ENCODE measurements around the gene SCN1A. TPM values are rescaled to one million over a fixed set of nuclear protein-coding genes. Genes with fewer than 3 reads are reported as not detected.

Gene SCN1A
- total RNA-seq (ENCODE audit: unreplicated experiment): 1.8 TPM
- long read RNA-seq, partial matches to known transcripts: 0 of 1 reads
- long read RNA-seq, other reads (novel, unspliced or antisense): 1 of 1 reads

GRCh38 chr2:166127217-166128155 lies at the start of gene SCN1A:
TSS of gene SCN1A (minus strand) at chr2:166128020. CDS start at chr2:166073621, 54,399 bp downstream.
- no peak for DNase-seq

GRCh38 chr2:166173263-166173662 lies 45.4 kb upstream of the SCN1A start:
- TF ChIP-seq CTCF (IDR thresholded peaks at IDR 0.05; ENCODE audit: partially characterized antibody, unreplicated experiment): no peak
- Mint-ChIP-seq H3K4me3 (ENCODE audit: unreplicated experiment) (no peak overlapping the region), H3K27ac (ENCODE audit: unreplicated experiment) (no peak overlapping the region), H3K27me3 (ENCODE audit: unreplicated experiment) (no peaks in the 10 kb centered on the region), H3K9me3 (ENCODE audit: unreplicated experiment) (no peaks in the 10 kb centered on the region), H3K4me1 (ENCODE audit: low read depth, unreplicated experiment) (no peaks in the 10 kb centered on the region), H3K36me3 (ENCODE audit: unreplicated experiment) (no peaks in the 10 kb centered on the region)
- DNase-seq: no peak

More at GRCh38 chr2:166127217-166128155, at the start of gene SCN1A:
- H3K4me1 Mint-ChIP-seq (ENCODE audit: low read depth, unreplicated experiment): peaks cover 7% of the 10 kb centered on the region
- H3K4me3 Mint-ChIP-seq (ENCODE audit: unreplicated experiment): peak within 1 kb of the TSS; percentile 17
- no peak within 1 kb of the TSS for H3K27ac Mint-ChIP-seq (ENCODE audit: unreplicated experiment)
- peak; percentile 87 for TF ChIP-seq CTCF (IDR thresholded peaks at IDR 0.05; ENCODE audit: partially characterized antibody, unreplicated experiment)
- no peaks in the 10 kb centered on the region for H3K9me3 Mint-ChIP-seq (ENCODE audit: unreplicated experiment)
- no peaks in the 10 kb centered on the region for H3K27me3 Mint-ChIP-seq (ENCODE audit: unreplicated experiment)
- H3K36me3 Mint-ChIP-seq (ENCODE audit: unreplicated experiment): no peaks in the 10 kb centered on the region

- Mint-ChIP-seq H3K27ac (ENCODE audit: unreplicated experiment) (no peak overlapping the region), H3K27me3 (ENCODE audit: unreplicated experiment) (no peaks in the 10 kb centered on the region), H3K36me3 (ENCODE audit: unreplicated experiment) (no peaks in the 10 kb centered on the region), H3K9me3 (ENCODE audit: unreplicated experiment) (no peaks in the 10 kb centered on the region), H3K4me1 (ENCODE audit: low read depth, unreplicated experiment) (peaks cover 2% of the 10 kb centered on the region), H3K4me3 (ENCODE audit: unreplicated experiment) (no peak overlapping the region)
- DNase-seq: no peak
- no peak for TF ChIP-seq CTCF (IDR thresholded peaks at IDR 0.05; ENCODE audit: partially characterized antibody, unreplicated experiment)
Observed at GRCh38 chr2:166171216-166171615, 43.4 kb upstream of the SCN1A start.

GRCh38 chr2:166170356-166170755 lies 42.5 kb upstream of the SCN1A start:
- H3K27me3 Mint-ChIP-seq (ENCODE audit: unreplicated experiment): no peaks in the 10 kb centered on the region
- TF ChIP-seq CTCF (IDR thresholded peaks at IDR 0.05; ENCODE audit: partially characterized antibody, unreplicated experiment): no peak
- DNase-seq: no peak
- H3K36me3 Mint-ChIP-seq (ENCODE audit: unreplicated experiment): no peaks in the 10 kb centered on the region
- H3K4me1 Mint-ChIP-seq (ENCODE audit: low read depth, unreplicated experiment): peaks cover 2% of the 10 kb centered on the region
- H3K27ac Mint-ChIP-seq (ENCODE audit: unreplicated experiment): no peak overlapping the region
- H3K4me3 Mint-ChIP-seq (ENCODE audit: unreplicated experiment): no peak overlapping the region
- no peaks in the 10 kb centered on the region for H3K9me3 Mint-ChIP-seq (ENCODE audit: unreplicated experiment)

- no peak for DNase-seq
- Mint-ChIP-seq H3K27ac (ENCODE audit: unreplicated experiment) (no peak overlapping the region), H3K36me3 (ENCODE audit: unreplicated experiment) (no peaks in the 10 kb centered on the region), H3K4me3 (ENCODE audit: unreplicated experiment) (no peak overlapping the region), H3K27me3 (ENCODE audit: unreplicated experiment) (no peaks in the 10 kb centered on the region), H3K9me3 (ENCODE audit: unreplicated experiment) (no peaks in the 10 kb centered on the region), H3K4me1 (ENCODE audit: low read depth, unreplicated experiment) (peaks cover 2% of the 10 kb centered on the region)
- no peak for TF ChIP-seq CTCF (IDR thresholded peaks at IDR 0.05; ENCODE audit: partially characterized antibody, unreplicated experiment)
Observed at GRCh38 chr2:166167449-166167848, 39.6 kb upstream of the SCN1A start.

Measured in glutamatergic neuron (in vitro differentiated cells).